Measurements from ENCODE around the gene PLEKHG4B.

PLEKHG4B gene

DNA sequence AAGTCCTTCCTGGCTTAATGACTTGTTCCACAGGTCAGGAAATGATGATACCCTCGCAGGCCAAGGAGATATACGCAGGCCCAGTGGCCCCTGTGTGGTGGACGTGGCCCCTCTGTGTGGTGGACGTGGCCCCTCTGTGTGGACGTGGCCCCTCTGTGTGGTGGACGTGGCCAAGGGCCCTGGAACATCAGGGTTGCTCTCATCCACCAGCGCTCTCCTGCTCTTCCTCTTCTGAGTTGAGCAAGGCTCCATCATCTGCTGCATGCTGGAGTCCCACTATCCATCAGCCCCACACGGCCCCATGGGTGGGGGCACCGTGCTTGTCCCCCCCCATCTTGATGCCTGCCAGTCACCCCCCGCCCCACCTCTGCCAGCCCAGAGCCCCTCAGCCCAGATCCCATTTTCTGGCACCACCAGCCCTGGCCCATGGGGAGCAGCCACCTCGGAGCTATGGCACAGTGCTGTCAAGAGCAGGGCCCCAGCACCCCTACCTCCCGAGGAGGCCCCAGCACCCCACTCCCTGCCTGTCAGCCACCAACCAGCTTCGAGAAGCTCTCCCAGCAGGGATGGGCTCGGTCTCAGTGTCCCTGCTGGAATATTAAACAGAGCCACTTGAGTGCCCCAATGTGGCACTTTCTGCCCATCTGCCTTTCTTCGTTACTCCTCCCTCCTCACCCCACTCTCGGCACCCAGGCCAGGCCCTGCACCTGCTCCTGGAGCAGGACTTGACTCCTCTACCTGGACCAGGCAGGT lies 107.4 kb downstream of the PLEKHG4B start:
- no peaks in the 10 kb centered on the region; the same call in 1 of the 2 replicates for H3K27me3 ChIP-seq (replicated peaks; ENCODE audit: control insufficient read depth, insufficient read depth, low read length)
- H3K4me3 ChIP-seq (replicated peaks; ENCODE audit: low read depth, low read length) = no peak overlapping the region
- TF ChIP-seq, protein P1, sequence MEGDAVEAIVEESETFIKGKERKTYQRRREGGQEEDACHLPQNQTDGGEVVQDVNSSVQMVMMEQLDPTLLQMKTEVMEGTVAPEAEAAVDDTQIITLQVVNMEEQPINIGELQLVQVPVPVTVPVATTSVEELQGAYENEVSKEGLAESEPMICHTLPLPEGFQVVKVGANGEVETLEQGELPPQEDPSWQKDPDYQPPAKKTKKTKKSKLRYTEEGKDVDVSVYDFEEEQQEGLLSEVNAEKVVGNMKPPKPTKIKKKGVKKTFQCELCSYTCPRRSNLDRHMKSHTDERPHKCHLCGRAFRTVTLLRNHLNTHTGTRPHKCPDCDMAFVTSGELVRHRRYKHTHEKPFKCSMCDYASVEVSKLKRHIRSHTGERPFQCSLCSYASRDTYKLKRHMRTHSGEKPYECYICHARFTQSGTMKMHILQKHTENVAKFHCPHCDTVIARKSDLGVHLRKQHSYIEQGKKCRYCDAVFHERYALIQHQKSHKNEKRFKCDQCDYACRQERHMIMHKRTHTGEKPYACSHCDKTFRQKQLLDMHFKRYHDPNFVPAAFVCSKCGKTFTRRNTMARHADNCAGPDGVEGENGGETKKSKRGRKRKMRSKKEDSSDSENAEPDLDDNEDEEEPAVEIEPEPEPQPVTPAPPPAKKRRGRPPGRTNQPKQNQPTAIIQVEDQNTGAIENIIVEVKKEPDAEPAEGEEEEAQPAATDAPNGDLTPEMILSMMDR (IDR thresholded peaks at IDR 0.05; ENCODE audit: insufficient read depth, low read length, poor library complexity, severe bottlenecking) = no peak
- peaks cover 4% of the 10 kb centered on the region for H3K36me3 ChIP-seq (ENCODE audit: control insufficient read depth, insufficient read depth, low read length)
- DNase-seq (ENCODE audit: extremely low read depth, insufficient read length) = no peak

DNA sequence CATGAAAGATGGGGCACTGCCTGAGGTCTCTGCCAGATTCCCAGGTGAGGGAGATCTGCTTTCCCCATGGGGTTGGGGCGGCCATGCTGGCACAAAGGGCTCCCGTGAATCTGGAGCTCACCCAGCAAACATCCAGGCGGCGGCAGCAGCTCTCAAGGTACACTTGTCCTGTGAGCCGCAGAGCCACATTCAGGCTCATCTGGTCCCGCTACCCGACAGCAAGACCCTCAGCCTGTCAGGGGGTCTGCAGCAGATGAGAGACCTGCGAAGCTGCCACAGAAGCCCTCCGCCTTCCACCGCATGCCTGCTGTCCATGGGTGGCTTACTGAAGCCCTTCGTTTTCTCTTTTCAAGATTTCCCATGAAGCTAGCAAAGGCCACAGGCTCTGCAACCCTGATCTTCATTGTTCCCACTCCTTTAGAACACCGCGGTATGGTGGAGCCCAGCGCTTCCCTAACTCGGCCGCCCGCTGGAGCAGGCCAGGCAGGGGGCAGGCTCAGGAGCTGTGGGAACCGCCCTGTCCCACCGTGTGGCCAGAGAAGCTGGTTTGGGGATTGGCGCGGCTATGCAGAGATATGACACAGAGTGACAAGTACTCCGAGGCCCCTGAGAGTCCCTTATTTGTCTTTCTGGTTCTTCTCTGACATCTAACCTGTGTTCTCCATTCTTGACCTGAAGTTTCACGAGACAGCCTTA lies 108.1 kb downstream of the PLEKHG4B start:
- H3K36me3 ChIP-seq (ENCODE audit: control insufficient read depth, insufficient read depth, low read length) = peaks cover 4% of the 10 kb centered on the region
- no peak overlapping the region for H3K4me3 ChIP-seq (replicated peaks; ENCODE audit: low read depth, low read length)
- H3K27me3 ChIP-seq (replicated peaks; ENCODE audit: control insufficient read depth, insufficient read depth, low read length) = no peaks in the 10 kb centered on the region
- TF ChIP-seq, protein P1 (IDR thresholded peaks at IDR 0.05; ENCODE audit: insufficient read depth, low read length, poor library complexity, severe bottlenecking) = no peak
- no peak for DNase-seq (ENCODE audit: extremely low read depth, insufficient read length)

DNA sequence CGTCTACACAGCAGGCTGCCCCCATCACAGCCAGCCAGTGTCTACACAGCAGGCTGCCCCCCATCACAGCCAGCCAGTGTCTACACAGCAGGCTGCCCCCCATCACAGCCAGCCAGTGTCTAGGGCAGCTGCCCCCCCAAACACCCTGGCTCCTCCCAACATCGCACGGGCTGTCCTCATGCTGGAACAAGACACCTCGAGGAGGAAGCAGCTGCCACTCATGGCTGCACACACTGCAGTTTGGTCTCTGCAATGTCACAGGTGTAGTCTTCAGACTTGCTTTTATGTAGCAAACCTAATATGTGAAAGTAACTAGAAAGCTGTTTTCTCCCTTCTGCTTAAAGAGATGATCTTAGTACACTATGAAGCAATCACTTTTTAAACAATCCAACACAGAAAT lies 109.0 kb downstream of the PLEKHG4B start:
- no peak overlapping the region for H3K4me3 ChIP-seq (replicated peaks; ENCODE audit: low read depth, low read length)
- H3K27me3 ChIP-seq (replicated peaks; ENCODE audit: control insufficient read depth, insufficient read depth, low read length) = no peaks in the 10 kb centered on the region
- TF ChIP-seq, protein P1 (IDR thresholded peaks at IDR 0.05; ENCODE audit: insufficient read depth, low read length, poor library complexity, severe bottlenecking) = no peak
- no peak for DNase-seq (ENCODE audit: extremely low read depth, insufficient read length)
- H3K36me3 ChIP-seq (ENCODE audit: control insufficient read depth, insufficient read depth, low read length) = peaks cover 10% of the 10 kb centered on the region

DNA sequence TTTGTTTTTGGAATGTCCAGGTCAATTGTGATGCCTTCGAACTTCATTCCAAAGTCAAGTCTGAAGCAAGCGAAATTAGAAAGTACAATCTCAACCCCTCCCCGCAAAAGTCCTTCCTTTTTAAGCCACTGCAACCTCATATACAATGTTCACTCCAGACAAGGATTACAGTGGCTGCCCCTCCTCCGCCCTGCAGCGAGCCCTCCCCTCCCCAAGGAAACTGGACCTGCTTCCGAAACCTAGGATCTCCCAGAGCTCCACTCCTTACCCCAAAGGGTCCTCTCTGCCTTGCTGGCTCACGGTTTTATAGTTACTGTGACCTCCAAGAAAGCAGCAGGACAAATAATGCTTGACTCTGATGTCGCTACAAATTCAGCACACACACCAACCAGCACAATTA lies 109.7 kb downstream of the PLEKHG4B start:
- TF ChIP-seq, protein P1 (IDR thresholded peaks at IDR 0.05; ENCODE audit: insufficient read depth, low read length, poor library complexity, severe bottlenecking) = no peak
- H3K27me3 ChIP-seq (replicated peaks; ENCODE audit: control insufficient read depth, insufficient read depth, low read length) = no peaks in the 10 kb centered on the region
- H3K36me3 ChIP-seq (ENCODE audit: control insufficient read depth, insufficient read depth, low read length) = peaks cover 10% of the 10 kb centered on the region
- no peak overlapping the region for H3K4me3 ChIP-seq (replicated peaks; ENCODE audit: low read depth, low read length)
- DNase-seq (ENCODE audit: extremely low read depth, insufficient read length) = no peak

DNA sequence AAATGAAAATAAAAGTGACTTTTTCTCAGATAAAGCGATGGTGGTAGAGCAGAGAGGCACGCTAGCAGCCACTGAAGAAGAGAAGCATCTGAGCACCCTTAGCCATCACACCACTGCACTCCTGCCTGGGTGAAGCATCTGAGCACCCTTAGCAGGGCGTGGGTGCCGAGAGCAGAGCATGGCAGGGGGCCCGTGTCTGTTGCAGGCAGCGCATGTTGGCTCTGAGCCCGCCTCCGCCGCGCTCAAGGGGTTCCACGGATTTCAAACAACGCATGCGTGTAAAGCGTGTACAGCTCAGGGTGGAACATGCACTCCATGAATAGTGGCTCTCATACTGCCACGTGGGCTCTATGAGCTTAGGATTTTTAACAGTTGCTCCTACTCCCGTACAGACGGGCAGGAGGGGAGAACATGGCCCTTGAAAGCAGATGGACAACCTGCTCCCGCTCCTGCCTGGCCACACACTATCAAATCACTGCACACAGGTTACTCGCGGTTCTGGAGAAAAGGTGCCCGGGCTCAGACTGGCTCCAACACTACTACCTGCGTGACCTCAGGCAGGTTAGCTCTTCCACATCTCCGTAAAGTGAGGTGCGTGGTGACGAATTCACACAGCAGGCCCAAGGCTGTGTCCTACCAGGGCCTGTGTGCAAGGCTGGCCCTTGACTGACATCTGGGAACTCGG lies 111.4 kb downstream of the PLEKHG4B start:
- TF ChIP-seq, protein P1 (IDR thresholded peaks at IDR 0.05; ENCODE audit: insufficient read depth, low read length, poor library complexity, severe bottlenecking) = no peak
- DNase-seq (ENCODE audit: extremely low read depth, insufficient read length) = no peak
- Histone ChIP-seq H3K36me3 (ENCODE audit: control insufficient read depth, insufficient read depth, low read length) (peaks cover 13% of the 10 kb centered on the region), H3K27me3 (replicated peaks; ENCODE audit: control insufficient read depth, insufficient read depth, low read length) (no peaks in the 10 kb centered on the region), H3K4me3 (replicated peaks; ENCODE audit: low read depth, low read length) (no peak overlapping the region)
